Tibial artery (tissue), 4 donors: ENCODE results near the gene POLR3B.
"Not testable (repeated sequence)": the region's sequence is repeated elsewhere in the genome, so short reads cannot be mapped to it uniquely, and the experiment has no call there.

Source experiments
- DNase-seq, 2 donors: peaks; one replicate each; pipeline ENCODE4 v3.0.0-alpha.2; 2019
- H3K27ac ChIP-seq, 2 donors: fragments of 200-600 bp; sonication (generic) in 1 of 2; 1 replicate in 1 of 2; 2 replicates in 1 of 2; pipeline ENCODE4 v1.5.1; 2018 to 2019; ENCODE audit warnings: mild to moderate bottlenecking in 1 of 2
- H3K27me3 ChIP-seq, 2 donors: fragments of 200-600 bp; sonication (generic) in 1 of 2; one replicate each; pipeline versions ENCODE4 v1.5.1 to v1.6.0; 2016 to 2019
- H3K36me3 ChIP-seq, 3 donors: fragments of 200-600 bp; sonication (generic) in 2 of 3; one replicate each; pipeline ENCODE4 v1.5.1; 2016 to 2019; ENCODE audit warnings: mild to moderate bottlenecking in 2 of 3
- H3K4me1 ChIP-seq, 4 donors: fragments of 200-600 bp; sonication (generic) in 2 of 4; 1 replicate in 3 of 4; 2 replicates in 1 of 4; pipeline ENCODE4 v1.5.1; 2016 to 2019
- H3K4me3 ChIP-seq, 2 donors: fragments of 200-600 bp; sonication (generic) in 1 of 2; 1 replicate in 1 of 2; 2 replicates in 1 of 2; pipeline ENCODE4 v1.5.1; 2018 to 2019; ENCODE audit warnings: mild to moderate bottlenecking in 2 of 2
- H3K9me3 ChIP-seq, 3 donors: fragments of 200-600 bp; sonication (generic) in 1 of 3; one replicate each; pipeline ENCODE4 v1.5.1; 2016 to 2019
- intact Hi-C: fragments of 100-400 bp; cut with DNase I; formaldehyde crosslinking; loops from one replicate; pipeline ENCODE4 v1.15.0; 2023; ENCODE audit warnings: low total_unique reads
- TF ChIP-seq, protein P1 (sequence below), 2 experiments: fragments of 200-600 bp in 1 of 2; fragments of 450-650 bp in 1 of 2; IDR thresholded peaks; one replicate each; pipeline ENCODE4 v1.5.1; 2017 to 2019; ENCODE audit warnings: antibody characterized with exemption in 2 of 2, mild to moderate bottlenecking in 1 of 2, moderate library complexity in 1 of 2

POLR3B gene

DNA sequence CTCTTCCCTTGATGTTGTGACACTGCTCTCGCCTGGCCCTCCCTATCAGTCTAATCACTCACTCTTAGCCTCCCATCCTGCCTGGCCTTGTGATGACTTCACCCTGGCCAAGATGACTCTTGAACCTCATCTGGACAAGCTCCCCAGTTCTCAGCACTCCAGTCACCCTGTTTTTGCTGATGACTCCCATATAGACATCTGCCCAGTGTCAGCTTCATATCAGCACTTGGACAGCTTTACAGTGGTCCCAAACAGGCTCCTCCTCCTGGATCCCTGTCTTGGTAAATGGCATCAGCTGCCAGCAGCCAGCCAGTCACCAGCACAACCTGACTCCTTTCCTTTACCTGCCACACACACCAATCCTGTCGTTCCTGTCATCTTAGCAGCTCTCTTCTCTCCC lies 104.2 kb downstream of the POLR3B start:
- Histone ChIP-seq H3K27ac (no peak overlapping the region), H3K9me3 (no peaks in the 10 kb centered on the region), H3K4me1 (no peaks in the 10 kb centered on the region), H3K4me3 (no peak overlapping the region), H3K36me3 (peaks cover 13 to 58% (median 46%) of the 10 kb centered on the region in 3 donors), H3K27me3 (no peaks in the 10 kb centered on the region)
- intact Hi-C loops, result no loop called here
- no peak for DNase-seq
- TF ChIP-seq, protein P1, sequence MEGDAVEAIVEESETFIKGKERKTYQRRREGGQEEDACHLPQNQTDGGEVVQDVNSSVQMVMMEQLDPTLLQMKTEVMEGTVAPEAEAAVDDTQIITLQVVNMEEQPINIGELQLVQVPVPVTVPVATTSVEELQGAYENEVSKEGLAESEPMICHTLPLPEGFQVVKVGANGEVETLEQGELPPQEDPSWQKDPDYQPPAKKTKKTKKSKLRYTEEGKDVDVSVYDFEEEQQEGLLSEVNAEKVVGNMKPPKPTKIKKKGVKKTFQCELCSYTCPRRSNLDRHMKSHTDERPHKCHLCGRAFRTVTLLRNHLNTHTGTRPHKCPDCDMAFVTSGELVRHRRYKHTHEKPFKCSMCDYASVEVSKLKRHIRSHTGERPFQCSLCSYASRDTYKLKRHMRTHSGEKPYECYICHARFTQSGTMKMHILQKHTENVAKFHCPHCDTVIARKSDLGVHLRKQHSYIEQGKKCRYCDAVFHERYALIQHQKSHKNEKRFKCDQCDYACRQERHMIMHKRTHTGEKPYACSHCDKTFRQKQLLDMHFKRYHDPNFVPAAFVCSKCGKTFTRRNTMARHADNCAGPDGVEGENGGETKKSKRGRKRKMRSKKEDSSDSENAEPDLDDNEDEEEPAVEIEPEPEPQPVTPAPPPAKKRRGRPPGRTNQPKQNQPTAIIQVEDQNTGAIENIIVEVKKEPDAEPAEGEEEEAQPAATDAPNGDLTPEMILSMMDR (IDR thresholded peaks at IDR 0.05), result no peak

GRCh38 chr12:106465605-106466004 lies 108.1 kb downstream of the POLR3B start:
- H3K27ac ChIP-seq, H3K27me3 ChIP-seq, H3K4me1 ChIP-seq, H3K9me3 ChIP-seq, intact Hi-C loops, H3K4me3 ChIP-seq, DNase-seq: not testable (repeated sequence)
- H3K36me3 ChIP-seq, result peaks cover 7 to 29% (median 21%) of the 10 kb centered on the region in 3 donors

DNA sequence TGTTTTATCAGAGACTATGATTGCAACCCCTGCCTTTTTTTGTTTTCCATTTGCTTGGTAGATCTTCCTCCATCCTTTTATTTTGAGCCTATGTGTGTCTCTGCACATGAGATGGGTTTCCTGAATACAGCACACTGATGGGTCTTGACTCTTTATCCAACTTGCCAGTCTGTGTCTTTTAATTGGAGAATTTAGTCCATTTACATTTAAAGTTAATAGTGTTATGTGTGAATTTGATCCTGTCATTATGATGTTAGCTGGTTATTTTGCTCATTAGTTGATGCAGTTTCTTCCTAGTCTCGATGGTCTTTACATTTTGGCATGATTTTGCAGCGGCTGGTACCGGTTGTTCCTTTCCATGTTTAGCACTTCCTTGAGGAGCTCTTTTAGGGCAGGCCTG lies 118.1 kb downstream of the POLR3B start:
- H3K4me3 ChIP-seq, H3K4me1 ChIP-seq, DNase-seq, H3K27ac ChIP-seq, H3K27me3 ChIP-seq, H3K9me3 ChIP-seq, intact Hi-C loops: not testable (repeated sequence)
- H3K36me3 ChIP-seq, result peaks cover 9 to 10% (median 9%) of the 10 kb centered on the region in 3 donors

GRCh38 chr12:106477627-106478026 lies 120.1 kb downstream of the POLR3B start:
- H3K9me3 ChIP-seq, DNase-seq, H3K4me3 ChIP-seq, H3K27me3 ChIP-seq, H3K27ac ChIP-seq, intact Hi-C loops, H3K4me1 ChIP-seq, H3K36me3 ChIP-seq: not testable (repeated sequence)

- TF ChIP-seq, protein P1 (IDR thresholded peaks at IDR 0.05), result no peak
- no peak for DNase-seq
These were observed 122.7 kb downstream of the POLR3B start for GRCh38 chr12:106480251-106480650.

DNA sequence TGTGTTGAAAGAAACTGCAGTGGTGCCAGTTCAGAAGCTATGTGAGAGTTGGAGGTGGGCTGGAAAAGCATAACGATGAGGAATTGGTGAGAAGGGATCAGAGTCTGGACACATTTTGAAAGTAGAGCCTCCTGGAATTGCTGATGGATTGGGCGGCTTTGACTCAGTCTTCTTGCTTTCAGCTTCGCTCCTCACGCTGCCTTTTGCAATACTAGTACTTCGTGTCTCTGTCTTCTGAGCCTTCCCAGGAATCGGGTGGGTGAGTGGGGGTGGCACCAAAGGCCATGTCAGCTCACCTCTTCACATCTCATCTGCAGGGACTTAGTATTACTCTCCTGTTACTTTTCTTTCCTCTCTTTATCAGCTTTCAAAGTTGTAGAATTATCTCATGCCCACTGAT lies 123.7 kb downstream of the POLR3B start:
- Histone ChIP-seq H3K9me3 (no peaks in the 10 kb centered on the region), H3K4me1 (no peaks in the 10 kb centered on the region), H3K27me3 (no peaks in the 10 kb centered on the region), H3K36me3 (peaks cover 0 to 4% (median 0%) of the 10 kb centered on the region in 3 donors), H3K4me3 (no peak overlapping the region), H3K27ac (no peak overlapping the region)
- DNase-seq, result no peak
- TF ChIP-seq, protein P1 (IDR thresholded peaks at IDR 0.05), result no peak
- intact Hi-C loops, result no loop called here

More at GRCh38 chr12:106480251-106480650, 122.7 kb downstream of the POLR3B start:
- intact Hi-C loops, result no loop called here
- Histone ChIP-seq H3K4me1 (no peaks in the 10 kb centered on the region), H3K36me3 (peaks cover 0 to 4% (median 0%) of the 10 kb centered on the region in 3 donors), H3K9me3 (no peaks in the 10 kb centered on the region), H3K27me3 (no peaks in the 10 kb centered on the region), H3K27ac (no peak overlapping the region), H3K4me3 (no peak overlapping the region)

DNA sequence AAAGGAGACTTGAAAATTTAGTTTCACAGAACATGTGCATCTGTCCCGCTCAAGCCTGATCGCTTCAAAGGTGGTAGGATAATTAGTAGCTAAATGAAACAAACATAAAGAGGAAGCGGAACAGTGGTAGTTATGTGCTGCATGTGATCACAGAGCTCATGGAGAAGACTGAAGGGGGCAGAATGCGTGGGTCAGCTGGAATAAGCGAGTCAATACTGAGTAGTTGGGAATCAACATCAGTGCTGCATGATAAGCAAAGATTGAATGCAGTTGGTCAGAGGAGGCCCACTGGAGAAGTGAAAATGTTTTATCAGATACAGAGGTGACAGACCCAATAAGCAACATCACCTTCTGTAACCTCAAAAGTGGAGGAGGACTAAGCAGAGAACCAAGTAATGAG lies 130.1 kb downstream of the POLR3B start:
- Histone ChIP-seq H3K27ac (no peak overlapping the region), H3K36me3 (no peaks in the 10 kb centered on the region), H3K9me3 (no peaks in the 10 kb centered on the region), H3K27me3 (no peaks in the 10 kb centered on the region), H3K4me3 (no peak overlapping the region), H3K4me1 (no peaks in the 10 kb centered on the region)
- TF ChIP-seq, protein P1 (IDR thresholded peaks at IDR 0.05), result no peak
- intact Hi-C loops, result no loop called here
- DNase-seq, result no peak
